GM19193 (cell line): ENCODE results near the gene GFOD1.

ENCODE experiments used
- POLR2A ChIP-seq: IDR thresholded peaks from 4 replicates; pipeline ENCODE4 v1.6.1; 2011; ENCODE audit not compliant: insufficient read depth, insufficient read length; ENCODE audit errors: extremely low read depth

GFOD1 gene

GRCh38 chr6:13315896-13316295 lies 171.5 kb downstream of the GFOD1 start:
- TF ChIP-seq POLR2A, result no peak

GRCh38 chr6:13314806-13315205 lies 172.6 kb downstream of the GFOD1 start:
- TF ChIP-seq POLR2A, result no peak

- no peak for TF ChIP-seq POLR2A
These were observed 176.2 kb downstream of the GFOD1 start for GRCh38 chr6:13311155-13311554.

GRCh38 chr6:13308332-13308731 lies 179.1 kb downstream of the GFOD1 start:
- no peak for TF ChIP-seq POLR2A
